T-helper 1 cell (primary cell): Measurements from ENCODE around the gene COL27A1.

Experiments
- DNase-seq, 5 donors: peaks; one replicate each; pipeline ENCODE4 v3.0.0-alpha.2; 2012 to 2020

COL27A1 gene

DNA sequence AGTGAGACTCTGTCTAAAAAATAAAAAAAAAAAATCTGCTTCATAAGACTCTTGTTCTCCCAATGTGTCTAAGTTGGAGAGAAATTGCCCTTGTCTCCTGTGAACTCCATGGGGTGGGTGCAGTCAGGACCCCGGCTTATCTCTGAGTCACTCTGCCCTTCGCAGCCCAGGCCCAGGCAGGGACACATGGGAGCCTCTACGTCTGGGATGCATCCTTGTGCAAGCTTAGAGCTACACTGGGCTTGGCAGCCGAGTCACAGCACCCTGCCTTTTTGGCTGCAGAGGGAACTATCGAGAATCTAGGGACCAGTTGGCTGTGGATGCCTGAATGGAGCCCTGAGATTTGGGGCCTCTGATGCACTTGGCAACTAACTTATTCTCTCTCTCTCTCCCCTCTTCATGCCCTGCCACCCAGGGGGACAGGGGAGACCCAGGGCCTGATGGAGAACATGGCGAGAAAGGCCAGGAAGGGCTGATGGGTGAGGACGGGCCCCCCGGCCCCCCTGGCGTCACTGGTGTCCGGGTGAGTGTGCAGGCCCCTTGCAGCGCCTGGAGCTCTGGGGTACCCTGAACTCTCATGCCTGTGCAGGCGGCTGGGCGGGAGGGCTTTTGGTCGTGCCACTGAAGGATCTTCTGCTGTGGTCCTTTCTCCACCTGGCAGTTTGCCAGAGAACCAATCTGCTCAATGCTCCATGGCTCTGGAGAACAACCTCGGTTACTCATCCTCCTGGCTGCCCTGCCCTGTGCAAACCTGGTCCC is 120.1 kb downstream of the COL27A1 start:
- peak in 1 of 5 donors; percentile 5 for DNase-seq

DNA sequence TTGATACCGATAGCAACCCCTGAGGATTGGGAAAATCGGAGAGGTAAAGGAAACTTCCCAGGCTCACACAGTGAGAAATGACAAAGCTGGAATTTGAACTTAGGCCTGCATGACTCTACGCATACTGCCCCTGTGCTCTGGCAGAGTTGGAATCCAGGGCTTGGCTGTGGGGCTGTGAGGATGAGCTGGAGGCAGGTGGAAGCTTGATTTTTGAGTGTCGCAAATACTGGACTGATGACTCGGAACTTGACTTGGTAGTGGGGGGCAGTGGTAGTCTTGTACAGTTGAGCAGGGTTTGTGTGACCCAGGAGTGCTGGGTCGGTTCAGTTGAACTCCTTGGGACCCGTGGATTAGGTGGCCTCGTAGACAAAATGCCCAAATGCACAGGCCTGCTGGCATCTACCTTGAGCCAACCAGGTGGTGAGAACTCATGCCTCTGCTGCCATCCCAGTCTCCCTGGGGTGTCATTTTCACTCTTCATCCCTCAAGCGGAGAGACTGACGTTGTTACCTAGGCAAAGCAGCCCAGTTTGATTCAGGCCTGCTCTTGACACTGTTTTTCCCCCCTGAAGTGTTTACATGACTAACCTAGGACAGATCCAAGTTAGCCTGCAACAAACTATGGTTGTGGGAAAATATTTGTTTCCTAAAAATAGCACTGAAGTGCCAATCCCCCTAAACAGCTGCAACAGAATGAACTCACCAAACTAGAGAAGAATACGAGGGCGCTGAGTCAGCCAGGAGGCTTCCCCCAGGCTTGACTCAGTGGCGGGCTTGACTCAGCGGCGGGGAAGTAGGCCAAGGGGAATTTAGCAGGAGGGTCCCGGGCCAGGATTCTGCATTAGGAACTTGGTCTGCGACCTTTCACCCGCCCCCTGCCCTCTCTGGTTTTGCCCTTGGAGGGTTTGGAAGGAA is 121.8 kb downstream of the COL27A1 start:
- DNase-seq: peak in 1 of 5 donors; percentile 3

DNA sequence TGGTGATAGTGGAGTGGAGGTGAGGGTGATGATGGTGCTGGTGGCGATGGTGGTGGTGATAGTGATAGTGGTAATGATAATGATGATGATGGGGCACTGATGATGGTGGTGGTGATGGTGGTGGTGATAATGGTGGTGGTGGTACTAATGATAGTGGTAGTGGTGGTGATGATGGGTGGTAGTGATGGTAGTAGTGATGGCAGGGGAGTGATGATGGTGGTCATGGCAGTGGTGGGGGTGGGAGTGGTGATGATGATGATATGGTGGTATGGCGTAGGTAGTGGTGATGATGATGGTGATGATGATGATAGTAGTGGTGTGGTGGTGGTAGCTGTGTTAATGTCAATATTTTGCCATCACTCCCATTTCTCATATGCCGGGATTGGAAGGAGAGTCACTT is 123.0 kb downstream of the COL27A1 start:
- DNase-seq: no peak

DNA sequence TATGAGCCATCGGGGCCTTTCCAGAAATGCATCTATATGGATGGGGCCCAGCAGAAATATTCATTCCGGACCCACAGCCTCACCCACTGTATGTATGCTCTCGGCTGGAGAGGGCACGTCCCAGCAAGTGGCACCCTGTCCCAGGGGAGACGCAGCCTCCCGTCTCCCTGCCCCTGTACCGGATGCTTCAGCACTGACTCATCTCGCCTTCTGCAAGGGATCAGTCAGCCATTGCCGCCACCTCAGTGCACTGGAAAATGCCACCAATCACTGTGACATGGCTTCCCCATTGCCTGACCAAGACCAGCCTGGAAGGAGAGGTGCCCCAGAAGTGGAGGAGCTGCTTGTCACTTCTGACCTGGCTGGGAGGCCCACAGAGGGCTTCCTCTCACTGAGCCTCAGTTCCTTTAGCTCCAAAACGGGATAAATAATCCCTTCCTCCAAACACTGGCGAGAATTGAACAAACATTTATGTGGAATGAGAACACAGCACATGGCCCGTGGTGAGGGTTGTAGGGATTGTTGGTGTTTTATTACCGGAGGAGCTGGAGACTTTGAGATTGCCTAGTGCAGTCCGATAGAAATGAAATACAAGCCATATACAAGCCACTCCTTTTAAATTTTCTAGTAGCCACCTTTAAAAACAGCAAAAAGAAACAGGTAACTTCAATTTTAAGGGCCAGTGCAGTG is 123.7 kb downstream of the COL27A1 start:
- peak in 1 of 5 donors; percentile 2 for DNase-seq

DNA sequence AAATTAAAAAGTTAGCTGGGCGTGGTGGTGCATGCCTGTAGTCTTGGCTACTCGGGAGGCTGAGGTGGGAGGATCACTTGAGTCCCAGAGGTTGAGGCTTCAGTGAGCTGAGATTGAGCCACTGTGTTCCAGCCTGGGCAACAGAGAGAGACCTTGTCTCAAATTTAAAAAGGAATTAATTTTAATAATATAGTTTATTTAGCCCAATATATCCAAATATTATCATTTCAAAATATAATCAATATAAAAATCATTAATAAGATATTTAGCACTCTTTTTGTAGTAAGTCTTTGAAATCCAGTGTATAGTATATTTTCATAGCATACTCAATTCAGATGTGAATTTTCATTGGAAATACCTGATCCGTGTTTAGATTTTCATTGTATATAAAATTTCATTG is 124.4 kb downstream of the COL27A1 start:
- no peak for DNase-seq

DNA sequence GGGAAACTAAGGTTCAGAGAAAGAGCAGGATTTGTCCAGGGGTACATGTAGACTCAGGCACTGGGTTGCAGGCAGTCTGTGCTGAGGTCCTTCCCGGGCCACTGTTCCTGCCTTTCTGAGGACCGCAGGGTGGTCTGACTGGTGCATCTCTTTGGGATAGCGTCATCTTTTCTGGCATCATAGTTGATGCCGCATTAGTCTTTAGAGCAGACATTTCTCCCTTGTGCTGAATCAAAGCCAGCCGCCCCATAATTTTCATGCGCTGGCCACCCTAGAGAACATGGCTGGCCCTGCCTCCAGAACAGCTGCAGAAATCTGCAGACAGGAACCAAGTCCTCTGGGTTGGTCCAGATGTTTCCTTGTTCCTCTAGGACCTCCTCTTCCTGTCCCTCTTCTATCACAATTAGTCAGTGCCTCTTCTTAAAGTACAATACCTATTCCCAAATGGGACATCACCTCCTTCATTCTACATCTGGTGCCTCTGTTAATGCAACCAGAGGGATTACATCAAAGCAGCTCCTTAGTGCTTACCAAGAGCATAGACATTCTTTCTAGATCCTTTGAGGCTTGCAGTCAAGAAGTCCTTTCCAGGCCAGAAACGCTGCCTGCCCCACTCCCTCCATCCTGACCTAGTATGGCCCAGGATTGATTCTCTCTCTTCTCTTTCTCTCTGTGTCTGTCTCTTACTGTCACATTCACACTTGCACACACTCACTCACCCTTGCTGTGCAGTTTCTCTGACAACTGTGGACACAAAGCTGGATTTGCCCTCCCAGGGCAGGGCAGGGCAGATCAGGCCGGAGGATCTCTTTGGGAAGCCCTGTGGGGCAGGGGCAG is 125.5 kb downstream of the COL27A1 start:
- peak in 1 of 5 donors; percentile 1 for DNase-seq

DNA sequence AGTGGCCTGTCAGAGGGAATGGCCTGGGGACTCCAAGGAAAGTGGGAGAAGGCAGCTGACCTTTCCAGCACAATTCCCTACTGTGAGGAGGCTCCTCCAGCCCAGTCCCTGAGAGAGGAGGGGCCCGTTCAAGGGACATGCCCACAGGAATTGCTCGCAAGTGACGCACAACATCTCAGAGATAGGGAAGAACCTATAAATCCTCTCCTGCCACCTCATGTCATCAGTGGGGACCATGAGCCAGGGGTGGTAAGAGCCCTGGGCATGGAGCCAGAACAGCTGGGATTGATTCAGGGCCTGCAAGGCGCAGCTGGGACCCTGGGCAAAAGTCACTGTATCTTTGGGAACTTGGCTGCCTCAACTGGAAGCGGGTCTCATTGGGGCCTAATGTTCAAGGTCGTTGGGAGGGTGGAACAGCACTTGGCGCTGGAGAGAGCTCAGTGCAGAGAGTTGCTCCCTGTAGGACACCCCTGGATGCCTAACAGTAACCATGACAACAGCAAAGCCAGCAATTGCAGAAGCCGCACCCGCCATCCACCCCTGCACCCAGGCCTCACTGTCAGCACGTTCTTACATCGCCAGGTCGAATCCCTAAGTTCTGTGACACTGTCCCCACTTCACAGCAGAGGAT is 126.3 kb downstream of the COL27A1 start:
- peak in 1 of 5 donors; percentile 5 for DNase-seq

DNA sequence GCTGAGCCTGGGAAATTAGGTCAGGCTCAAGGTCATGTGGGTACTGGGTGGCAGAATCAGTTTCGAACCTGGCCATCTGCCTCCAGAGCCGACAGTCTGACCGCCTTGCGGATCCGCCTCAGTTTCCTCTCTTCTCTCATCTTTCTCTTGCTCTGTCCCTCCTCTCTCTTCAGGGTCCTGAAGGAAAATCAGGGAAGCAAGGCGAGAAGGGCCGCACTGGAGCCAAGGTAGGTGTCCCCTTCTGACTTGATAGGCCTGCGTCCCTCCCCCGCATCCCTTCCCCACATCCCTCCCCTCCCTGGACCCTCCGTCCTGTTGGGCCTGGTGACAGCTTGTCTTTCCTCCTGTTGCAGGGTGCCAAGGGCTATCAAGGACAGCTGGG is 126.8 kb downstream of the COL27A1 start:
- no peak for DNase-seq

DNA sequence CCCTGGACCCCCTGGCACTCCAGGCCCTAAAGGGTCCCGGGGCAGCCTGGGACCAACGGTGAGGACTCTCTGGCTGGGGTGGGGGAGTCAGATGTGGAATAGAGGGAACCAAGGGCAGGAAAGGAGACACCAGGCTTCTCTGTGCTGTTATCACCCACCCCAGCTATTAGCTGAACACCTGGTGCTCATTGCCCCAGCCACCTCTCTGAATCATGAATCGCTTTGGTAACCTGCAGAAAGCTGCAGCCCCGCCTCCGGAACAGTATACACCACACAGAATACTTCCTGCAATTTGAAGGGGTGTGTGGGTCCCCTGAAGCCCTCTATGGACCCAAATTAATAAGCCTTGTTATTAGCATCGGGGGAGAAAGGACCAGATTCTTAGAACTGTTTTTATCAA is 127.2 kb downstream of the COL27A1 start:
- DNase-seq: peak in 1 of 5 donors; percentile 2

DNA sequence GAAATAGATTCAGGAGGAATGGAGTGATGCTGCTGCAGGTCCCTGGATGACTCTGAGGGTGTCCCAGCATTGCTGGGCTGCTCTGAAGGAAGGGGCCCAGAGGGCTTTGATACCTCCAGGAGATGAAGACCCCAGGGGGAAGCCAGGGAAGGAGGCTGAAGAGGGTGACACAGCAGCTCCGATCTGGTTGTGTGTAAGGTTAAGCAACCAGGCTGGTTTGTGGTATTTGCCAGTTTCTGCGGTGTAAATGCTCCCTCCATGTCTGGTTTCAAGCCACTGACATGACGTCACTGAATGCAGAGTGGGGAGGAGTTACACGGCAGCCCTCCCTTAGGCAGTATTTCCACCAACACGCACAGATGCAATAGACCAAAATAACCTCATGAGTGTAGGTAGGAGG is 127.6 kb downstream of the COL27A1 start:
- peak in 2 of 5 donors; percentile 4 to 36 for DNase-seq

DNA sequence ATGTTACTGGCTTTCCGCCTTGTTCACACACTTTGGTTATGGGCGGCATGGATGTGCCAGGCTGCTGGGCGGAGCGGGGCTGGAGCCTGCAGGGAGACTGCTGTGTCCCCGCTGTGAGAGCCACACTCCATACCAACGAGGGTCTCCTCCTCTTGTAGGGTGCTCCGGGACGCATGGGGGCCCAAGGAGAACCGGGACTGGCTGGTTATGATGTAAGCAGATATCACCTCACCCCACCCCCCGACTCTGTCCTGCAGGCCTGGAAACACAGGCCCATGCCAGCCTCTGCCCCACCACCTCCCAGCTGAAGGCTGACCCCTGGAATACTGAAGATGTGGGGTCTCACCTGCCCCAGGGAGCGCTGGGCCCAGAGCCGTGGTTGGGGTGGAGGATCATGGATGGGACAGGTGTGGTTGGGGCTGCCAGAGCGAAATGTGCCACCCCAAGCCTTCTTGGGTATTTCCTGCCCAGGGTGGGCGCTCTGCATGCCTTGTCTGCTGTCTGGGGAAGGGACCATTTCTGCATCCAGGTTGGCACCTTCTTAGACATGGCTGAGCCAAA is 128.3 kb downstream of the COL27A1 start:
- DNase-seq: peak in 1 of 5 donors; percentile 6

DNA sequence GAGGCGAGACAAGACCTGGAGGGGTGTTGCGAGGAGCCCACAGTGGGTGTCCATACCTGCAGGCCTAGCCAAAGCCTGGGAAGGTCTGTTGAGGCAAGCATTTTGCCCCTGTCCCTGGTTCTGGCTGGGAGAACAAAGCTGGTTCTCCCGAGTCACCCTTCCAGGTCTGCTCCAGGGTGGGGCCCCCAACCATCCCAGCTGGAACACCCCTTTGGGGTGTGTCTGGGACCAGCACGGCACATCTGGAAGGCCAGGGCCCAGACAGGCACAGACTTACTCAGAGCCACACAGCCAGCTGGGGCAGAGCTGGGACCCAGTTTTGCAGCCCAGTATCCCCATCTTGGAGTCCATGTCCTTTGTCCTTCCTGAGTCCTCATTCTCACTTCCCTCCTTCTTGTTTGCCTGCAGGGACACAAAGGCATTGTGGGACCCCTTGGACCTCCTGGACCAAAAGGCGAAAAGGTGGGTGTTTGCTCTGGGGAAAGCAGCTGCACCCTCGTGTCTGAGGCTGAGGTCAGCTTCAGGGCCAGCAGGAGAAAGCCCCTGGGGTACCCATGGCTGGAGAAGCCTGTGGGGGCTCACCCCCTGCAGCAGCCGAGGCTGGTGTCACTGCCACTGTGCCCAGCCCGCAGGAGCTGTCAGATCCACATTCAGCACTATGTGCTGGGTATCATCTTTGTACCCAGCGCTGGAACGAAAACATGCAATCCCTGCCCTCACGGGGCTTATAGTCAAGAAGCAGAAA is 129.2 kb downstream of the COL27A1 start:
- peak in 1 of 5 donors; percentile 3 for DNase-seq

DNA sequence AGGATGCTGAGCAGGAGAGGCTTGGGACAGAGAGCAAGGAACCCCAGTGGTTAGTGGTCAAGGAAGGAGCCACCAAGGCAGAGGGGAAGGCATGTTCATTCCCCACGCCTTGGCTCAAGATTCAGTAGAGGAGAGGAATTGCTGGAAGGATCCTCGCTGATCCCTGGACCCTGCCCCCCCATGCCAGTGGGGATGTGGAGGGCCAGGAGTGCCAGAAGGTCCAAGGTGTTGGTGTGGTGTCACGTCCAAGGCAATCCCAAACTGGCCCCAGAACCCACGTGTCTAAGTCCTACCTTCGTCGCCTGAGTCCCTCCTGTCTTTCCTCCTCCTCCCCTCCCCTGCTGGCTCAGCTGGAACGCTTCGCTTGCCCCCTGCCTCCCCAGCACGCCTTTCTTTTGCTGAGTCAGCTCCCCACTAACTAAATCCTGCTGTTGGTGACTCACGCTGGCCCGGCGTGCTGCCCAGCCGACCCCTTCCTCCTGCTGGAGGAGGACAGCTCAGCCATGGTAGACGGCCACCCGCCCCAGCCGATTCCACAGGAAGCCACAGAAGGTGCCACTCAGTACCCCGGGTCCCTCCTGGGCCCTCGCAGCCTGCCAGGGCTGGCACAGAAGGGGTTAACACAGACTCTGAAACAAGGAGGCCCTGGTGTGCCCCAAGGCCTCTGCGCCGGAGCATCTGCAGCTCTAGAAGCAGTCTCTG is 130.0 kb downstream of the COL27A1 start:
- DNase-seq: peak in 1 of 5 donors; percentile 5

DNA sequence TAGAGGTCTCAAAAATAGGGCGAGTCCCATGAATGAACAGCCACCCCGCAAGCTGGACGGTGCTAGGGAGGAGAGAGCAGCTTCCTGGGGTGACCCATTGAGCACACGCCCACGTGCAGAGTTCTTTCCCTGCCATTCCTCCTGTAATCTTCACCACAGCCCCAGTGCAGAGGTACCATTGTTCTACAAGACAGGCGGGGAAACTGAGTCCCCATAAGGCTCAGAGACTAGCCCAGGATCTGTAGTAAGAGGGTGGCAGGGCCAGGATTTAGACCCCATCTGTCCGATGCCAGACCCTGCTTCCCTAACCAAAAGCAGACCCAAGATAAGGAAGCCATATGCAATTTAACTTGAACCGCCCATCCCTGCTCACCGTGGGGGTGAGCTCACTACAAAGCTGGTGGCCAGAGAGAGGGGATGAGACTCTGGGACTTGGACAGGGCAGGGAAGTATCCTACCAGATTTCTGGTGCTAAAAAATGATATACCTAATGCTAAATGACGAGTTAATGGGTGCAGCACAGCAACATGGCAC is 130.9 kb downstream of the COL27A1 start:
- peak in 1 of 5 donors; percentile 2 for DNase-seq

DNA sequence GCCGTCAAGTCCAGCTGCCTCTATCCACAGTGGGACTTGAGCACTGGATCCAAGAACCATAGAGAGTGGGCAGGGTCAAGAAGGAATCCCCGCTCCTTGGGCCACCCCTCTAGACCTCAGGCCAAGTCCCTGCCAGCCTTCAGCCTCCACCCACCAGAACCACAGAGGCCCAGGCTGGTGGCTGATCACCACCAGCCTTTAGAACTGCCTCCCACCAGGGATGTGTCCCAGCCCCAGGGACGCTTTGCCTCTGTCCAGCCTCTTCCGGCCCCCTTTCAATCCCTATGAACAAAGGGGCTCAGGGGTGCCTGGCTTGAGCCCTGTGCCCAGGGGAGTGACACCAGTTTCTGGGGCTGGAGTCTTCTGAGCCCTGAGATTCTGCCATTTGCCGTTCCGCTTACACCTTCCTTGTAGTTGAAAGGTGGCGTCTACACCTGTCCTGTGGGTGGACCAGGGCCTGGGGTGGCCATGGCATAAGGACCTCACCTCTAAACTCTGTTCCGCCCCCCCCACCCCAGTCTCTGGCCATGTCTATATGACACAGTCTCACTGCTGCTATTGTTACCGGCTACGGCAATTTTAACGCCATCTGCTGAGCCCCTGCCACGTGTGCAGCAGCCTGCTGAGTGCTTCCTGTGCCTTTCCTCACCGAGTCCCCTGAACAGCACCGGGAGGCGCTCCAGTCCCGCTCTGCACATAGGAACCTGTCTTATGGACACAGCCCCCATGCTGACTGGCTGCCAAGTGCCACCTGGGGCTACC is 131.8 kb downstream of the COL27A1 start:
- peak in 1 of 5 donors; percentile 9 for DNase-seq

DNA sequence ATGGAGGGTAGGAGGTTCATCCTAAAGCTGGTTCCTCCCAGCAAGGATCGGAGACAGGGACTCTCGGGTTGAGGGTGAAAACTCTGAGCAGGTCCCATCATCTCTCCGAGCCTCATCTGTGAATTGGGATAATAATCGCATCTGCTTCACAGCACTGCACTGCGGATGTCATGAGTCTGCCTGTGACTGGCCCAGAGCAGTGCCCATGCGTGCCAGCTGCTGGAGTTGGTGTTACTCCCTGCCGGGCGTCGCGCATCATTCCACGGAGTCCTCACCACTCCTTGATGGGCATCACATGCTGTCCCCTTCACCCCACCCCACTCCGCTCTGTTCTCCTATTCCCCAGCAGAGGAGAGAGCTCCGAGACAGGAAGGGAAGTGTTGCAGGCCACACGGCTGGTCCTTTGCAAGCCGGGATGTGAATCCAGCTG is 132.4 kb downstream of the COL27A1 start:
- DNase-seq: peak in 1 of 5 donors; percentile 6

DNA sequence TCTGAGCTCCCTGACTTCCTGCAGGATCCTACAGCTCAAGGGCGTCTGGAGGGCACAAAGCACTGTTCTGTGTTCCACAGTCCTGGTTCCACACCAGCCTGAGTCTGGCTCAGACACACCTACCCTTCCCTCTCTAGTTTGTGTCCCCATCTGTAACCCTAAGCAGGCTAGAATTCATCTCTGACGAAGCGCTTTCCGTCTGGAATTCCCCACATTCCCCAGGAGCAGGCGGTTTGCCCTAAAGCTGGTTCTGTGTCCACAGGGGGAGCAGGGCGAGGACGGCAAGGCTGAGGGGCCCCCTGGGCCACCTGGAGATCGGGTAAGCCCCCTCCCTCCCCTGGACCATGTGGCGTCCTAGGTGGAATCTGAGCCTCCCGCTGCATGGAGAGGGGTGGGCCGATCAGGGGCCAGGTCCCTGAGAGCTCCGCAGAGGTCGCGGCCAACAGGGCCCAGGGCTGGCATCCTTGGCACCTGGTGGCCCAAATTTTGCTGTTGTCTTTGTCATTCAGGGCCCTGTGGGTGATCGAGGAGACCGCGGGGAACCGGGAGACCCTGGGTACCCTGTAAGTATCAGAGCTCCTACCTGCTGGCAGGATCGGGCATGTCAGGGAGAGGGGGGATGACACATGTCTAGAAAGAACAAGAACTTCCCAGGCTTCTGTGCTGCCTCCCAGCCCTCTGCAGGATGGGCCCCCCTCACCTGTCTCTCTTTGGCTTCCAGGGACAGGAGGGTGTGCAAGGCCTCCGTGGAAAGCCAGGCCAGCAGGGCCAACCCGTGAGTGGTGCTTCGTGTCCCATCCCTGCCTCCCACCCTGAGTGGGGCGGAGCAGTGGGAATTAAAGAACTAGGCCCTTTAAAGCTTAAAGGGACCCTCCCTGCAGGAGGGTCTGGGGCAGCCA is 133.1 kb downstream of the COL27A1 start:
- DNase-seq: no peak

DNA sequence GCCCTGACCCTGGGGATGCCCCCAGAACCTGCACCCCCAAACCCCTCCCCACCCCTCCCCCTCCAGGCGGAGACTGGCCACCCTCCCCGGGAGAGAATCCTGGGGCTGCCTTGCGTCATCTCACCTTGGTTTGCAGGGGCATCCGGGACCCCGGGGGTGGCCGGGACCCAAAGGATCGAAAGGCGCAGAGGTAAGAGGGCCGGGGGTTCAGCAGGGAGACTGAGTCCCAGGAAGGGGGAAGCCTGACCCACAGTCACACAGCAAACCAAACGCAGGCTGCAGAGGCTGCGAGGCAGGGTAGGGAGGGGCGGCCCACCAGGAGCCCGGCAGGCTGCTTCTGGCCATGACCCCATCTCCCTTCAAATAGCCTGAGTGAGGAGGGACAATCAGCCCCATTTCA is 133.8 kb downstream of the COL27A1 start:
- DNase-seq: no peak
